Central memory CD4-positive, alpha-beta T cell (primary cell): ENCODE measurements around the gene MBLAC1.

Experiments
- DNase-seq: peaks from one replicate; pipeline ENCODE4 v3.0.0; 2022

MBLAC1 gene

GRCh38 chr7:100154651-100155491 is 28.1 kb downstream of the MBLAC1 start:
- no peak for DNase-seq

GRCh38 chr7:100155553-100156317 is 29.0 kb downstream of the MBLAC1 start:
- no peak for DNase-seq

- peak; percentile 39 for DNase-seq
These were observed 29.7 kb downstream of the MBLAC1 start for GRCh38 chr7:100156331-100157068.

GRCh38 chr7:100157069-100157333 is 30.2 kb downstream of the MBLAC1 start:
- DNase-seq = no peak

GRCh38 chr7:100157334-100158228 is 30.8 kb downstream of the MBLAC1 start:
- no peak for DNase-seq

GRCh38 chr7:100158229-100159098 is 31.7 kb downstream of the MBLAC1 start, which contains the start of gene TRAPPC14:
TSS of gene TRAPPC14 (minus strand) at chr7:100158723. CDS start at chr7:100158499, 224 bp downstream.
- peak; percentile 85 for DNase-seq

GRCh38 chr7:100159099-100159623 is 32.4 kb downstream of the MBLAC1 start:
- DNase-seq = no peak

- DNase-seq = no peak
These were observed 33.3 kb downstream of the MBLAC1 start for GRCh38 chr7:100160067-100160466.

GRCh38 chr7:100163006-100163531 is 36.3 kb downstream of the MBLAC1 start:
- DNase-seq = peak; percentile 46

GRCh38 chr7:100163871-100164270 is 37.1 kb downstream of the MBLAC1 start:
- no peak for DNase-seq

GRCh38 chr7:100166317-100166940 is 39.7 kb downstream of the MBLAC1 start:
- peak; percentile 43 for DNase-seq

GRCh38 chr7:100166970-100167911 is 40.5 kb downstream of the MBLAC1 start:
- DNase-seq = no peak

GRCh38 chr7:100167912-100168323 is 41.2 kb downstream of the MBLAC1 start:
- DNase-seq = no peak

GRCh38 chr7:100169147-100169850 is 42.5 kb downstream of the MBLAC1 start:
- no peak for DNase-seq

GRCh38 chr7:100170101-100170897 is 43.5 kb downstream of the MBLAC1 start:
- no peak for DNase-seq

GRCh38 chr7:100171087-100171681 is 44.4 kb downstream of the MBLAC1 start:
- no peak for DNase-seq

- DNase-seq = no peak
These were observed 45.1 kb downstream of the MBLAC1 start for GRCh38 chr7:100171840-100172239.
